K562 (cell line): ENCODE measurements around the gene JUND. TPM values are rescaled to one million over a fixed set of nuclear protein-coding genes. Genes with fewer than 3 reads are reported as not detected.

Experiments
- ELF1 ChIP-seq: fragments of 200-800 bp; sonication (Bioruptor generic); IDR thresholded peaks from 2 replicates; pipeline ENCODE4 v1.6.1; 2016; ENCODE audit warnings: missing genetic modification characterization, missing compliant biosample characterization
- HDAC1 ChIP-seq, 2 experiments: fragments of 450-650 bp; IDR thresholded peaks; 2 replicates each; pipeline ENCODE4 v1.6.1; 2016 to 2017; ENCODE audit warnings: inconsistent platforms in 1 of 2, mild to moderate bottlenecking in 1 of 2, moderate library complexity in 1 of 2
- NFE2 ChIP-seq: IDR thresholded peaks from 2 replicates; pipeline ENCODE4 v1.6.1; 2014; ENCODE audit warnings: antibody characterized with exemption, low read depth
- NR4A1 ChIP-seq, 2 experiments: fragments of 250-450 bp in 1 of 2; fragments of 450-650 bp in 1 of 2; sonication (Bioruptor Pico) in 1 of 2; IDR thresholded peaks; 2 replicates each; pipeline versions ENCODE4 v1.4.0 to v1.6.1; 2016 to 2020; ENCODE audit warnings: mild to moderate bottlenecking in 2 of 2, missing compliant biosample characterization in 1 of 2, missing genetic modification characterization in 1 of 2, moderate library complexity in 1 of 2
- POLR2A ChIP-seq: fragments of 450-650 bp; conservative IDR thresholded peaks from 2 replicates; pipeline ENCODE4 v1.6.1; 2016
- POLR2AphosphoS5 ChIP-seq: IDR thresholded peaks from 2 replicates; pipeline ENCODE4 v1.6.1; 2011; ENCODE audit warnings: mild to moderate bottlenecking, low read depth, low read length, moderate library complexity; ENCODE audit not compliant: control insufficient read depth, insufficient read depth
- POLR3A ChIP-seq: IDR thresholded peaks from 2 replicates; pipeline ENCODE4 v1.6.1; 2011; ENCODE audit warnings: borderline replicate concordance, mild to moderate bottlenecking, moderate library complexity; ENCODE audit not compliant: insufficient read length, insufficient read depth; ENCODE audit errors: extremely low read depth
- RBFOX2 ChIP-seq: fragments of 200-400 bp; formaldehyde crosslinking; IDR thresholded peaks from 2 replicates; pipeline ENCODE4 v1.6.1; 2017; ENCODE audit warnings: low read depth, mild to moderate bottlenecking, low read length, moderate library complexity
- RCOR1 ChIP-seq, 2 experiments: IDR thresholded peaks; 2 replicates each; pipeline ENCODE4 v1.6.1; 2012; ENCODE audit warnings: low read depth in 2 of 2, low read length in 2 of 2, borderline replicate concordance in 1 of 2, improper control_type of control experiment in 1 of 2
- SIX5 ChIP-seq, 2 experiments: IDR thresholded peaks; 2 replicates each; pipeline ENCODE4 v1.6.1; 2011; ENCODE audit warnings: low read length in 2 of 2, borderline replicate concordance in 1 of 2, low read depth in 1 of 2, mild to moderate bottlenecking in 1 of 2, moderate library complexity in 1 of 2; ENCODE audit not compliant: insufficient read depth in 1 of 2
- SMAD4 ChIP-seq: fragments of 250-450 bp; sonication (Bioruptor Pico); conservative IDR thresholded peaks from 2 replicates; pipeline ENCODE4 v1.8.0; 2021; ENCODE audit warnings: inconsistent platforms, mild to moderate bottlenecking, moderate library complexity
- TARDBP ChIP-seq: fragments of 450-650 bp; IDR thresholded peaks from 2 replicates; pipeline ENCODE4 v1.6.1; 2016
- TCF3 ChIP-seq: sonication (generic); formaldehyde crosslinking; IDR thresholded peaks from 2 replicates; pipeline ENCODE4 v1.4.0; 2020; ENCODE audit warnings: mild to moderate bottlenecking, missing genetic modification reagents
- ZNF121 ChIP-seq: sonication (generic); formaldehyde crosslinking; conservative IDR thresholded peaks from 2 replicates; pipeline ENCODE4 v1.8.0; 2022; ENCODE audit warnings: missing genetic modification reagents
- ZNF609 ChIP-seq: sonication (generic); formaldehyde crosslinking; IDR thresholded peaks from 2 replicates; pipeline ENCODE4 v1.8.1; 2023; ENCODE audit warnings: missing genetic modification reagents, mild to moderate bottlenecking, borderline replicate concordance
- polyA plus RNA-seq, 8 experiments: library from polyadenylated mRNA; depleted of rRNA in 4 of 8; stranded (reverse) in 5 of 8; unstranded in 3 of 8; fragments of >200 nt; fragmentation: Nextera tagmentation in 2 of 8; fragmentation: Illumina TruSeq in 1 of 8; extraction: Ambion mirVana in 2 of 8; extraction: Trizol in 1 of 8; gene quantifications; 2 replicates each; pipeline versions ENCODE4 v1.2.1 to v1.2.3, GENCODE V29; 2011 to 2014; ENCODE audit warnings: inconsistent platforms in 1 of 8, missing spikeins in 1 of 8
- total RNA-seq, 7 experiments: library from RNA; depleted of rRNA in 6 of 7; stranded (reverse); fragments of >200 nt in 6 of 7; fragmentation: Illumina TruSeq in 2 of 7; extraction: Trizol in 2 of 7; gene quantifications; 2 replicates each; pipeline versions ENCODE4 v1.2.1 to v1.2.3, GENCODE V29; 2011 to 2021; ENCODE audit warnings: low replicate concordance in 1 of 7

JUND gene
- total and polyA plus RNA-seq, 9 of the 15 experiments (the other 6 are each of a cell fraction or from before 2014, with no cell fraction given), result 6.4 to 286 (median 42.3) TPM

DNA sequence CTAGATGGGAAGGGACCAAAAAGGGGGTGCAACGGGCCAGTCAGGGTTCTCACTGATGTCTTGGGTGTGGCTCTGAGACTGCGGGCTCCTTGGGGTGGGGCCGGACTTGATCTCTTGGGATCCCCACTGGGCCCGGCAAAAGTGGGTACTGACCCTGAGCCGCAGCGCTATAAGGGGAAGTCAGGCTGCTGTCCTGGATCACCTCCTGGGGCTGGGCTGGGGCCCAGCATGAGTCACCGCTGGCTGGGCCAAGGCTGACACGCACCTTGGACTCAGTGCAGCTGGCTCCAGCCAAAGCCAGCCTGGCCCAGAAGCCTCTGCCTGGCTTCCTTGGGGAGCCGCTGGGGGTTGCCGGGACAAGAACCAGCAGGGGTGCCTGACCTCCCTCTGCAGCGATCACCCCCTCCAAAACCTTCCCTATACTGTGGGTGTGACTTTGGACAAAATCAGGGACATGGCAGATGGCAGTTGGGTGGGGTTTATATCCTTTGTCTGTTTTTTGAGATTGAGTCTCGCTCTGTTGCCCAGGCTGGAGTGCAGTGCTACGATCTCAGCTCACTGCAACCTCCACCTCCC is 6.6 kb downstream of the JUND start (continued):
- TF ChIP-seq ZNF609, result 0 out of 2 replicates have a peak, but pooled peaks have one; percentile 69
- TF ChIP-seq NR4A1 (CRISPR knock-in tag; IDR thresholded peaks at IDR 0.05), result no peak
- peak; percentile 64; the same call in 1 of the 2 replicates for TF ChIP-seq NR4A1 (tag; IDR thresholded peaks at IDR 0.05)
- no peak for TF ChIP-seq SIX5 (IDR thresholded peaks at IDR 0.05; ENCODE audit: borderline replicate concordance in 1 of 2, insufficient read depth in 1 of 2, low read depth in 1 of 2, low read length in 2 of 2)
- TF ChIP-seq ZNF121 (CRISPR knock-in tag), result peak; percentile 90
- TF ChIP-seq SMAD4 (CRISPR knock-in tag), result peak; percentile 76
- peak; percentile 77; the same call in 1 of the 2 replicates for TF ChIP-seq POLR2A
- peak; percentile 82 for TF ChIP-seq RBFOX2
- no peak for TF ChIP-seq POLR3A
- TF ChIP-seq NFE2, result no peak
- peak; percentile 52 for TF ChIP-seq TCF3 (CRISPR knock-in tag)
- TF ChIP-seq TARDBP, result peak; percentile 57; the same call in 1 of the 2 replicates
- TF ChIP-seq ELF1 (tag), result no peak
- peak; percentile 36; the same call in 1 of the 2 replicates for TF ChIP-seq POLR2AphosphoS5
- TF ChIP-seq HDAC1 (IDR thresholded peaks at IDR 0.05), result peak in 1 of 2 experiments; percentile 23; a peak in 1 of 4 replicates
- TF ChIP-seq RCOR1 (IDR thresholded peaks at IDR 0.05; ENCODE audit: borderline replicate concordance in 1 of 2, low read depth in 2 of 2, low read length in 2 of 2), result 0 out of 4 replicates have a peak, but pooled peaks of 1 of the 2 experiments have one; percentile 25
